ENCODE measurements around the gene POU2F3. TPM values are rescaled to one million over a fixed set of nuclear protein-coding genes. Genes with fewer than 3 reads are reported as not detected.

POU2F3 gene
- total and polyA plus RNA-seq, 2 of the 8 experiments (the other 6 are each of a cell fraction or from before 2014, with no cell fraction given): 1.0 to 2.1 TPM

DNA sequence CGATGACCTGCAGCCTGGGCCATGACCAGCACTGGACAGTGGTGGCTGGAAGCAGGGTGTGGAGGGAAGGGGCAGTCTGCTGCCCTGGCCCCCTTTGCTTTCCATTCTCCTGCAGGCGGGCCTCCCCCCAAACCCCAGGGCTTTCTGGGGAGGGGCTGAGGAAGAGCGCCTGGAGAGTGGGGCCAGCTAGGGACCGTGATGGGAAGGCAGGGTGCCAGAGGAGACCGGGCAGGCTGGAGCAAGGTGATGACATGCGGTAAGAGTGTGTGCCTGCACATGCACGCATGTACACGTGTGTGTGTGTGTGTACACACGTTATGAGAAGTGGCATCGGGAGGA is 21.3 kb upstream of the POU2F3 start:
- CTCF ChIA-PET (ENCODE audit: partially characterized antibody): interaction anchor here (8.0 to 26.2 kb wide), 3 partner anchors 12 to 48 kb away, joined by 23 to 394 read pairs (median 207); no protein-coding TSS in a partner anchor
- Histone ChIP-seq H2BK5ac (ENCODE audit: low read depth, low read length) (no peak overlapping the region; the same call in 1 of the 2 replicates), H3K4me2 (ENCODE audit: insufficient read depth in 1 of 2, low read depth in 2 of 2, low read length in 2 of 2) (no peak overlapping the region), H3K27me3 (replicated peaks in 1 of 4; ENCODE audit: control insufficient read depth in 3 of 4, extremely low read depth in 1 of 4, insufficient read depth in 3 of 4, low read length in 3 of 4) (peaks cover 24 to 58% (median 40%) of the 10 kb centered on the region in 4 experiments), H4K20me1 (replicated peaks in 1 of 2; ENCODE audit: control insufficient read depth in 1 of 2, insufficient read depth in 2 of 2, low read length in 2 of 2) (peaks cover 0 to 2% of the 10 kb centered on the region in 2 experiments), H4K91ac (replicated peaks; ENCODE audit: insufficient read length, low read length) (peak overlapping the region; percentile 88), H3K79me2 (ENCODE audit: control insufficient read depth in 1 of 2, insufficient read depth in 2 of 2, low read length in 2 of 2) (no peaks in the 10 kb centered on the region), H4K5ac (ENCODE audit: insufficient read length, low read depth, low read length) (no peak overlapping the region), H3K4ac (replicated peaks; ENCODE audit: insufficient read length, low read depth, low read length) (no peak overlapping the region), H3K14ac (ENCODE audit: insufficient read length) (no peak overlapping the region), H3K4me3 (ENCODE audit: extremely low read depth in 1 of 4, insufficient read depth in 2 of 4, low read depth in 3 of 4, low read length in 4 of 4) (no peak overlapping the region), H3K9ac (replicated peaks in 1 of 4; ENCODE audit: extremely low read depth in 1 of 4, low read depth in 3 of 4, low read length in 3 of 4) (no peak overlapping the region), H3K27ac (ENCODE audit: low read depth, low read length) (no peak overlapping the region), H2BK12ac (ENCODE audit: low read depth, low read length) (no peak overlapping the region; the same call in 1 of the 2 replicates), H4K8ac (ENCODE audit: extremely low read depth, insufficient read depth, low read length) (peak overlapping the region; percentile 7; the same call in 1 of the 2 replicates), H3K79me1 (ENCODE audit: low read depth, low read length) (no peaks in the 10 kb centered on the region), H2BK120ac (replicated peaks; ENCODE audit: low read depth, low read length) (no peak overlapping the region), H3K23ac (ENCODE audit: insufficient read length) (no peak overlapping the region), H2AFZ (ENCODE audit: low read length) (no peak overlapping the region), H3K18ac (ENCODE audit: extremely low read depth, low read length) (no peak overlapping the region), H3K4me1 (replicated peaks in 1 of 4; ENCODE audit: control insufficient read depth in 3 of 4, insufficient read depth in 4 of 4, low read length in 3 of 4) (peaks cover 0 to 15% (median 7%) of the 10 kb centered on the region in 4 experiments; a peak in 5 of 7 replicates), H2BK15ac (ENCODE audit: low read length) (no peak overlapping the region), H3K56ac (replicated peaks; ENCODE audit: insufficient read length, low read depth, low read length) (no peak overlapping the region), H2BK20ac (ENCODE audit: low read length) (no peak overlapping the region), H3K36me3 (ENCODE audit: control insufficient read depth in 2 of 4, insufficient read depth in 4 of 4, low read length in 3 of 4) (no peaks in the 10 kb centered on the region), H3K23me2 (ENCODE audit: low read depth, low read length) (no peaks in the 10 kb centered on the region), H2AK5ac (ENCODE audit: low read depth, low read length) (no peak overlapping the region), H3K9me3 (ENCODE audit: insufficient read depth in 2 of 2, low read depth in 1 of 2, low read length in 1 of 2) (no peaks in the 10 kb centered on the region)
- DNase-seq (ENCODE audit: low read depth in 1 of 2, low spot score in 2 of 2) (no peak), FAIRE-seq (no peak)
- 93% methylated on average over 10 of the region's 10 CpGs; no CpG with 5 or more reads in 1 of the 2 experiments for WGBS, 2 experiments (ENCODE audit: extremely low coverage in 1 of 2, insufficient coverage in 1 of 2, insufficient read length in 1 of 2, insufficient replicate concordance in 2 of 2, low coverage in 1 of 2, low lambda C conversion rate in 2 of 2, missing lambda C conversion rate in 1 of 2)
- POLR2A ChIA-PET (ENCODE audit: partially characterized antibody): interaction anchor here (1.5 kb wide), 1 partner anchor 24 kb away, joined by 3 read pairs; no protein-coding TSS in a partner anchor
- TF ChIP-seq CBX5 (IDR thresholded peaks at IDR 0.05; ENCODE audit: low read depth, low read length): no peak
- no peak for TF ChIP-seq TEAD4 (IDR thresholded peaks at IDR 0.05; ENCODE audit: low read depth, low read length)
- no peak for TF ChIP-seq SP2 (IDR thresholded peaks at IDR 0.05; ENCODE audit: low read length)
- no peak for TF ChIP-seq KDM1A (IDR thresholded peaks at IDR 0.05; ENCODE audit: borderline replicate concordance, low read length)
- TF ChIP-seq SIRT6 (IDR thresholded peaks at IDR 0.05; ENCODE audit: low read length): no peak
- no peak for TF ChIP-seq POLR2AphosphoS5 (IDR thresholded peaks at IDR 0.05; ENCODE audit: low read depth, low read length)
- TF ChIP-seq EP300 (IDR thresholded peaks at IDR 0.05; ENCODE audit: borderline replicate concordance in 1 of 2, low read depth in 2 of 2, low read length in 2 of 2): no peak
- no peak for TF ChIP-seq ASH2L (IDR thresholded peaks at IDR 0.05; ENCODE audit: low read length)
- no peak for TF ChIP-seq SIX5 (IDR thresholded peaks at IDR 0.05; ENCODE audit: low read depth, low read length)
- no peak for TF ChIP-seq E2F6 (IDR thresholded peaks at IDR 0.05)
- no peak for TF ChIP-seq CREB1 (IDR thresholded peaks at IDR 0.05)
- TF ChIP-seq BACH1 (IDR thresholded peaks at IDR 0.05; ENCODE audit: low read length): no peak
- TF ChIP-seq SRF (IDR thresholded peaks at IDR 0.05; ENCODE audit: low read depth, low read length): no peak
- no peak for TF ChIP-seq POU5F1 (IDR thresholded peaks at IDR 0.05; ENCODE audit: low read depth, low read length)
- no peak for TF ChIP-seq KDM4A (IDR thresholded peaks at IDR 0.05; ENCODE audit: low read depth, low read length, severe bottlenecking)
